22Rv1 (cell line): ENCODE results near the gene SRPX2.

Experiments used
- CTCF ChIP-seq: fragments of 450-650 bp; IDR thresholded peaks from 2 replicates; pipeline ENCODE4 v1.5.1; 2017; ENCODE audit warnings: mild to moderate bottlenecking
- ZFX ChIP-seq: fragments of 450-650 bp; IDR thresholded peaks from 2 replicates; pipeline ENCODE4 v1.6.1; 2017; ENCODE audit warnings: antibody characterized with exemption, borderline replicate concordance

GRCh38 chrX:100662796-100663195, 18.8 kb downstream of the SRPX2 start:
- TF ChIP-seq CTCF (no peak), ZFX (no peak)
